ENCODE results near the gene FAM78A.

The FAM78A gene

DNA sequence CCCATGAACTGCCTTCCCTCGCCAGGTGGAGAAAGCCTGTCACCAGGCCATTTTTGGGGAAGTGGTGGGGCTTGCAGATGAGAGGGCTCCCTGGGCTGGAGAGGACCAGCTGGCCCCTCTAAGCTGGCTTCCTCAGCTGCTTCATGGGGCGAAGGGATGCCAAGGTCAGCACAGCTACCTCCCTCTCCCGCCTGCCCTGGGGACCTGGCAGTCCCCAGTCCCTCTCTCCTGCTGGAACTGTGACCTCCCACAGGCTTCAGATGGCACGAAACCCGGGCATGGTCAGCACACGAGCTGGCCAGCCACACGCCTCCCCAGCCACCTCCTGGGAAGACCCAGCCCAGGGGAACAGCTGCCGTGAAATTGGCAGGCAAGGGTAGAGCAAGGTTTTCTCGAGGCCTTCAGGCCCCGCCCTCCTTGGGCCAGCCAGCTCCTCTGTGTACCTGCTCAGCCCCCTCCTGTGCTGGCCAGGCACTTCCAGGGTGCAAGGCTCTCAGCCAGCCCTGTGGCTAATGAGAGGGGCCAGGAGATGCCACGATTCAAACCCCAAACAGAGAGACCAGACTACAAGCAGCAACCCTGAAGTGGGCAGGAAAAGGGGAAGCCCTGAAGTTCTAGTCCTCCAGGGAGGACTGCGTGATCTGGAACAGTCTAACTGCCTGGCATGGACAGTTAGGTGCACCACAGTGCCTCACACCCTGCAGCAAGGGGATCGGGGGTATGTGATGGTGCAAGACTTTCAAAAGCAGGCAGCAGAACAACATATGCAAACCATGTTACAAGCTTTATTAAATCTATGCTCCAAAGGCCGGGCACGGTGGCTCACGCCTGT lies 26.1 kb upstream of the FAM78A start:
- no peak for DNase-seq

DNA sequence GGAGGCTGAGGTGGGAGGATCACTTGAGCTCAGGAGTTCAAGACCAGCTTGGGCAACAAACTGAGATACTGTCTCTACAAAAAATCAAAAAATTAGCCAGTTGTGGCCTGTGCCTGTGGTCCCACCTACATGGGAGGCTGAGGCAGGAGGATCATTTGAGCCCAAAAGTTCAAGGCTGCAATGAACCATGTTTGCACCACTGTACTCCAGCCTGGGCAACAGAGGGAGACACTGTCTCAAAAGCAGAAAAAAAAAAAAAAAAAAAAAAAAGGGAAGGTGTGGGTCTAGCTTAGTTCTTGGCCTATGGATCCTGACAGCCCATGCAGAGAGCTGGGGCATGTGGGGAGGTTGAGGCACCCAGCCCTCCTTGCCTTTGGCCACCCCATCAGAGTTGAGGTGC lies 24.1 kb upstream of the FAM78A start:
- no peak for DNase-seq

DNA sequence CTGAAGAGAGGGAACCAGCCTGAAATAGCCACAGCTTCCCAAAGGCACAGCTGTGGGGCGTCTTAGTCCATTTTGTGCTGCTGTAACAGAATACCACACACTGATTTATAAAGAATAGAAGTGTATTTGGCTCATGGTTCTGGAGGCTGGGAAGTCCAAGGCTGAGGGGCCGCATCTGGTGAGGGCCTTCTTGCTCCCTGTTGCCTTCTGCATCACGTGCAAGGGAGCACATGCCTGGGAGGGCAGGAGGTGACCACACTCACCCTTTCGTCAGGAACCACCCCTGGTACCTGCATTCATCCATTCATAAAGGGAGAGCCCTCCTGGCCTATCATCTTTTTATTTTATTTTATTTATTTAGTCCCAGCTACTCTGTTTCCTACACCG lies 23.6 kb upstream of the FAM78A start:
- no peak for DNase-seq

DNA sequence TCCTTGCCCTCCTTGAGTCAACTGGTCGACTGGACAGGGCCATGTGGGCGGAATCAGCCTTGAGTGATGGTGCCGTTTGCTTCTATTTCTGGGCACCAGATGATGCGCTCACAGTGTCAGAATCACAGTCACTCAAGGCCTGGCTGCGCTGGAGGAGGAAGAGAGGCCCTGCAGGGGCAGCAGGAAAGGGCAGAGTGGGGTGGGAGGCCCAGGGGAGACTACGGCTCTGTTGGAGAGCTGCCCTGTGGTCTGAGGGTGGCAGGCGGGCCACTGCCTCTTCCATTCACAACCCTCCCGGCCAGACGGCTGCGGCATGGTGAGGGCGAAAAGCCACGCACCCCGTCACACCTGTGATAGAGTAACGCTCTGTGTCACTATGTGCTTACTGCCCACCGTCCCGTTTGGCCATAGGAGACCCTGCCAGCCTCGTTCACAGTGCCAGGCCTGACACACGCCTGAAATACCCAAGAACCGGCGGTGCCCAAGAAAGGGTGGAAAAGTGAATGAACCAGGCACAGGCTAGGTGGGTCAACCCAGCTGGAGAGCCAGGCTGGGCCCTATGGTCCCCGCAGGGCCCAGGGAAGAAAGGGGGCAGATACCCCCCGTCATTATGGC lies 23.1 kb upstream of the FAM78A start:
- no peak for DNase-seq

DNA sequence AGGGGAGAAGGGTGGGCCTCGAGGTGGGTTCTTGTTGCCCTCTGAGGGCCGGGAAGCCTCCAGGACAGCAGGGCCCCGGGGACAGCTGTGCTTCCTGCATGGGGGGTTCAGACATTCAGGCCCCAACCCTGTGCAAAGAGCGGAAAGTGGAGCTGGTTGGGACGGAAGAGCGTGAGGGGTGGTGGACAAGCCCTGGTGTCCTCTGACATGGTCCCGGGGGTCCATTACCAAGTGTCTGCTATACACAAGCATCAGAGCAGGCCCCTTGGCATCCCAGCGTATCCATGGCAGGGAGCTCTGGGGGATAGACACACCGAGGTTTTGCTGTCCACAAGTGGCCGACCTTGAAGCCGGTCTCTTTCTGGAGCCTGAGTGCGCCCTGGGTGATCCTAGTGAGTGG lies 22.5 kb upstream of the FAM78A start:
- no peak for DNase-seq

DNA sequence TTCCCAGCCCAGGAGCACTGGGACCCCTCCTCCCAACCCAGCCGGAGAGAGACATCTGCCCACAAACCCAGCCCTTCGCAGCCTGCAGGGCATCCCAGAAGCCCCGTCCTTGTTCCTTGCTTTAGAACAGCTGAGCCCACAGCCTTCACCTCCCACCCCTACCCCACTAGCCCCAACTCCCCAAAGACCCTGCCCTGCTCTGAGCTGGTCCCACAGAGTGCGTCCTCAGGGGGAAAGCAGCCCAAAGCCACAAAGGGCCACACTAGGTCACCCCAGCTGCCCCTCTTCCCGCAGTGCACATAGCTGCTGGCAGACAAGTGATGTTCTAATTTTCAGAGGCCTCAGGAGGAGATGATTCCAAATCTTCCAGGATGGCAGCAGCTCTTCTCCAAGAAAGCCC lies 22.0 kb upstream of the FAM78A start:
- no peak for DNase-seq

DNA sequence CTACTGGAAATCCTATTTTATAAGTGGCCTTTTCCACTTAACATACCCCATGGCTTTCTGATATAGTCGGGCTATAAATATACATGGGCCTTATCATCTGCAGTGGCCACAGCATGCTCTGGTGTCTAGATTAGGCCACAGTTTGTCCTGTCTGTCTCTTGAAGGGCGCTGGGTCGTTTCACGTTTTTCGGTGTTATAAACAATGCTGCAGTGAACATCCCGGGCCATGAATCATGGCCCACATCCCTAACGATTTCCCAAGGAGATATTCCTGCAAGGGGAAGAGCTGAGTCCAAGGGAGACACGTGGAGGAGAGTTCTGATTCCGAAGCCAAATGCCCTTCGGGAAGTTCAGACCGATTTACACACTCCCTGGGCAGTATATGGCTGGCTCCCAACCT lies 21.6 kb upstream of the FAM78A start:
- DNase-seq = no peak

DNA sequence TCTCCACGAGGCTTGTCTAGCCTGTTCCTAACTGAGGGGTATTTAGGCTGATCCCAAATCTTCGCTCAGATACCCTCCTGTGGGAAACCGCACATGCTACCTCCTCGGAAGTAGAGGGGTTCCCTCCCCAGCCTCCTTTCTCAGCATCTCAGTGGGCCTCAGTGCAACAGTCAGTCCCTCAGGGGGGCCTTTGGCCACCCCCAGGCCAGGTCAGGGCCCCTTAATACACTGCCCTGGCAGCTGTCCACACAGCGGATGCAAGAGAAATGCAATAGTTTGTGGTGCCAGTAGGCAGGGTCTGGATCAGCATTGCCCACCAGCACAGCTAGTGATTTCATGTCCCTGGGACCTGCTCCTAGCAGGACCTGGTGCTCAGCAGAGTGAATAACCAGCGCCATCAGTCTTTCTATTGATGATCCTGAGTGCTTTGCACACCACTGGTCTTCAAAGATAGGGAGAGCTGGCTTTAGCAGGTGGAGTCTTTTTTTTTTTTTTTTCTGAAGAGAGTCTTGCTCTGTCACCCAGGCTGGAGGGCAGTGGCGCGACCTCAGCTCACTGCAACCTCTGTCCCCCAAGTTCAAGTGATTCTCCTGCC lies 20.7 kb upstream of the FAM78A start:
- no peak for DNase-seq

DNA sequence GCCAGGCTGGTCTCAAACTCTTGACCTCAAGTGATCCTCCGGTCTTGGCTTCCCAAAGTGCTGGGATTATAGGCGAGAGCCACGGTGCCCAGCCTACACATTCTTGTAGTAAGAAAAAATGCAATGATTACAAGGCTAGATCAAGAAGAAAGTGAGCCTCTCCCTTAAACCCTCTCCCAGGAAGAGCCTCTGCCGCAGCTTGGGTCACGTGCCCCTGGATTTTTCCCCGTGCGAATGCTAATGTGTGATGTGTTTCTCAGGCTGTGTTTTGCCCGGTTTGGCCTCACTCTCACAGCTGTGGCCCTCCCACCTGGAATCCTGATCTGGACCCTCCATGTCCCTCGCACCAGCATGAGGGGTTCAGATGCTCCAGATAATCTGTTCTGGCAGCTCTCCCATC lies 20.1 kb upstream of the FAM78A start:
- DNase-seq = no peak

DNA sequence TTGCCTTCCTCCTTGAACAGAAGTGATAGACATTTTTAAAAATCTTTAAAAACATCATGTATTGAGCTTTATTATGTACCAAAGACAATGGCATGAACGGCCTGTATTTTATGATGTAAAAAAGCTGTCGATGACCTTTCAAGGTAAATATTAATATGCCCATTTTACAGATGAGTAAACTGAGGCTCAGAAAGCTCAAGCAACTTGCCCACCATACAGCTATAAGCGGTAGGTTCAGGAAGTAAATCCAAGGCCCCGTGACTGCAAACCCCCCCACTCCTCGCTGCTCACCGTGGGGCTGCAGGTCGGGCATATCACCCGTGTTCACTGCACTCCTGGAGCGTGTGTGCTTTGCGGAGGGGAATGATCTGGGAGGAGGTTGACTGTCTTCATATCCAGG lies 16.6 kb upstream of the FAM78A start:
- DNase-seq = no peak

DNA sequence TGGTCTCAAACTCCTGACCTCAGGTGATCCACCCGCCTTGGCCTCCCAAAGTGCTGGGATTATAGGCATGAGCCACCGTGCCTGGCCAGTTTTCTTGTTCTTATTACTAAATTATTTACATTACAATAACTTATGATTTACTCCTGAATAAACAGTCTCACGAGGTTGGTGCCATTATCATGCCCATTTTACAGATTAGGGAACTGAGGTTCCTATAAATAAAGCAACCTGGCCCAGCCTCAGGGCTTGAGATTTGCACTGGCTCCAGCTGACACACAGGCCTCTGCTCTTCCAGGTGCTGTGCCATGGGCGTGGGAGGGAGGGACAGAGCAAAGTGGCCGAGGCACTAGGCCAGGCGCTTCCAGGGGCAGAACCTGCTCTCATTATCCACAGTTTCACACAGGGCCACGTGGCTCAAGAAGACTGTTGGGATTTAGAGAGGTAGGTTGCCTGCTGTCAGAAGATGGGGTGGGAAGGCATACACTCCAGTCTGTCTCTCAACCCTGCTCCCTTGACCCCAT lies 15.5 kb upstream of the FAM78A start:
- DNase-seq = no peak

DNA sequence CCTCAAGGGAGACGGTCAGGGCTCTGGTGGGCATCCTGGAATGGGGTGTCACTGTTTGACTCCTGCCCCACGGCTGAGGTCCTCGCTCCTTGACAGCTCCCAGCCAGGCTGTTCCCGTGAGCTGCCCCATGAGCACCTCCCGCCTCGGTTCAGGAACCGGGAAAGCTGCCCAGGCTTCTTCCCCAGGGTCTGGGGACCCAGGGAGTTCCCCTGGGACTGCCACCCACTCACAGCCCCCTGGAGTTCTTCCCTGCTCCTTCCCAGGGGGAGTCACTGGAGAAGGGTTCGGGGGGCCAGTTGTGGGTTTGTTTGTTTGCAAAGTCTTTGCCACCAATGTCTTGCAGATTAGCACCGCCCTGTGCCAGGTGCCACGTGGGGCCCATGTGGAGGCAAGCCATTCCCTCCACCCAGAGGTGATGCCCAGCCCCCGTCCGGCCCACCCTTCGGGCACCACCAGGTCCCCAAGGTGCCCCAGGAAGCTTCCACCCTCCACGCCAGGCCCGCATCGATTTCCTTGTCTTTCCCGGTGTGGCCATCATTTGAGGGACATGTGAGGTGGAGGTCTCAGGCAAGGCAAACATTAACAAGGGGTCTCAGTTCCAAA lies 14.6 kb upstream of the FAM78A start:
- DNase-seq = no peak

DNA sequence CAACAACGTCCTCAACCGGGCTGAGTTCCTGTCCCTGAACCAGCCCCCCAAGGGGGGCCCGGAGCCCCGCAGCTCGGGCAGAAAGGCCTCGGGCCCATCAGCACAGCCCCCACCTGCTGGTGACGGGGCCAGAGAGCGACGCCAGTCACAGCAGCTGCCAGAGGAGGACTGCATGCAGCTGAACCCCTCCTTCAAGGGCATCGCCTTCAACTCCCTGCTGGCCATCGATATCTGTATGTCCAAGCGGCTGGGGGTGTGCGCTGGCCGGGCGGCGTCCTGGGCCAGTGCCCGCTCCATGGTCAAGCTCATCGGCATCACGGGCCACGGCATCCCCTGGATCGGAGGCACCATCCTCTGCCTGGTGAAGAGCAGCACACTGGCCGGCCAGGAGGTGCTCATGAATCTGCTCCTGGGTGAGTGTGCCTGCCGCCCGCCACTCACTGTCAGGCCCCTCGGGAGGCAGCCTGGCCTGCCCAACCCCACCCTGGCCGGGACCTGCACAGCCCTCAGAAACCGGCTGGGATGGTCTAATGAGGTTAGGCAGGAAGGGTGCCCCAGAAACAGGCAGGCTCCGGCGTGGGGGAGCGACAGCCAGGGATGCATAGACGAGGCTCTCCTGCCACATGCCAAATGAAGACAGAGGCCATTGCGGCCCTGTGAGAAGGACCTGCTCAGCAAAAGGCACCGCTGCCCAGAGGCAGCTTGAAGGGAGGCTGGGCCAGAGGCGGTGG lies 13.9 kb upstream of the FAM78A start:
- no peak for DNase-seq

DNA sequence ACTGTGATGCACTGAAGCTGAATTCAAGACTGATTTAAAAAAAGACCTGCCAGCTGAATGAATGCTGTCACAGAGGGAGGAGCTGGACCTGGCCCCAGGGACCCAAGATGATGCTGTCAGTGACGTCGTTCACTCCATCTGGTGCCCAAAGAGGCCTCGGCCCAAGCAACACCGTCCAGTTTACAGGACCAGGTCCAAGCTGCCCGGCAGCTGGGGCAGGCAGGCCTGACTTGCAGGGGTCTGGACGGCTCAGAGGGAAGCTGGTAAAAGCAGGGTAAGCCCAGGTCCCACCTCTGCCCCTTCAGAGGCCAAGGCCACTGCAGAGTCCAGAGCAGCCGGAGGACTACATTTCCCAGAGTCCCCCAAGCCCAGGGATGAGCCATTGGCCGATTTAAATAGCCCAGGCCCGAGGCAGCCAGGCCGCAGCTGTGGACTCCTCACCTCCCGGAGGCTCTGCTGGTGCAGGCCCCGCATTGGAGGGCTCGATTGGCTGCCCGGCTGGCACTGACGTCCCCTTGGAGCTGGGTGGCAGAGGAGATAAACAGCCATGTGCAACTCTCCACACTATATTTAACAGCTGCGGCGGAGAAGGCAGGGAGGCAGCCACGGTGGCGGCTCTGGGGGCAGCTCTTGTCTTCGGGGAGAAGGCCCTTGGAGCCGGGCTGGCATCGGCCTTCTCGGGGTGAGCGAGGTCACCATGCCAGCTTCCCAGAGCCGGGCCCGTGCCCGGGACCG lies 13.2 kb upstream of the FAM78A start, which contains the start of gene PLPP7:
Gene PLPP7 (plus strand): TSS at position 423 of the 735 bp plus-strand sequence. CDS start 275 bp downstream, at position 698.
- DNase-seq = no peak

DNA sequence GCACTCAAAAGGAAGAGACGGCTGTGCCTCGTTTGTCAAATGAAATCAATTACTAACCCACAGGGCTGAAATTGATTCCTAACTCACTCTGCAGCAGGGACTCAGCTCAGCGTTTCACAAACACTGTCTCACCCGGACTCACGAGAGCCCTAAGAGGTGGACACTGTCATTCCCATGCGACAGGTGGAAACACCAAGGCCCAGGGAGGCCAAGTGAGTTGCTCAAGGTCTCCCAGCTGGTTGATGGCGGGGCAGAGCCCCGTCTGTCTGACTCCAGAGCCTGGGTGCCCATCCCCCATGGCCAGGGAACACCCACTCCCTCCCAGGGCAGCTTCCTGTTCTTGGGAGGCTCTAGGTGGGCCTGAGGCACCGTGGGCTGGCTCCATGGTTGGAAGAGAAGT lies 11.9 kb upstream of the FAM78A start:
- no peak for DNase-seq

DNA sequence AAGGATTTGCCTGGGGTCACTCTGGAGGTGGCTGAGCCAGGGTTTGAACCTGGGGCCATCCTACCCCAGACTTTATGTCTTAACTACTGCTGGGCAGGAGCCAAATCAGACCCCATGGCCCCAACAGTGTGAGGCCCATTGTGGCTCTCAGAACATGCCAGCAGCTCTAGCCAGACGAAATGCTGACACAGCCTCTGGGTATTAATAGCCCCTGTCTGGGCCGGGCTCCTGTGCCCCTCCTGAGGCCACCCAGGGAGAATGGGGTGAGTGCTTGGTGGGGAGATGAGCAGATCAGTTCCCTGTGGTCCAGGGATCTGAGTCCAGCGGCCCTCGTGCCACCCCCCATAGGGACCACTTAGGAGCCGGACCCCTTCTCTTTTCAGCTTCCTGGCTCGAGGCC lies 11.0 kb upstream of the FAM78A start:
- DNase-seq = no peak

DNA sequence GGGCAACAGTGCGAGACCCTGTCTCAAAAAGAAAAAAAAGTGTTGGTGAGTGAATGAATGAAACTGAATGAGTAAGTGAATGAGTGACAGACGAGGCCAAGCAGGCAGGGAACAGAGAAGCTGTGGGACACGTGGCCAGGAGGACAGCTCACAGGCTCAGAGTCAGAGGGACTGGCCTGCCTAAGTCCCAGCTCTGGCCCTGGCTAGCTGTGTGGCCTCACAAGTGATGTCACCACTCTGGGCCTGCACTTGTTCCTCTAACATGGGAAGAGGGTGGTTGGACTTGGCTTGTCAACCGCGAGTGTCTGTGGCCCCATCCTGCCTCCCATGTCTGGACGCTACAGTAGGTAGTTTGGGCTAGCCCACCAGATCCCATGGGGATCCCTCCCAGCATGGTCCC lies 8.5 kb upstream of the FAM78A start:
- no peak for DNase-seq

DNA sequence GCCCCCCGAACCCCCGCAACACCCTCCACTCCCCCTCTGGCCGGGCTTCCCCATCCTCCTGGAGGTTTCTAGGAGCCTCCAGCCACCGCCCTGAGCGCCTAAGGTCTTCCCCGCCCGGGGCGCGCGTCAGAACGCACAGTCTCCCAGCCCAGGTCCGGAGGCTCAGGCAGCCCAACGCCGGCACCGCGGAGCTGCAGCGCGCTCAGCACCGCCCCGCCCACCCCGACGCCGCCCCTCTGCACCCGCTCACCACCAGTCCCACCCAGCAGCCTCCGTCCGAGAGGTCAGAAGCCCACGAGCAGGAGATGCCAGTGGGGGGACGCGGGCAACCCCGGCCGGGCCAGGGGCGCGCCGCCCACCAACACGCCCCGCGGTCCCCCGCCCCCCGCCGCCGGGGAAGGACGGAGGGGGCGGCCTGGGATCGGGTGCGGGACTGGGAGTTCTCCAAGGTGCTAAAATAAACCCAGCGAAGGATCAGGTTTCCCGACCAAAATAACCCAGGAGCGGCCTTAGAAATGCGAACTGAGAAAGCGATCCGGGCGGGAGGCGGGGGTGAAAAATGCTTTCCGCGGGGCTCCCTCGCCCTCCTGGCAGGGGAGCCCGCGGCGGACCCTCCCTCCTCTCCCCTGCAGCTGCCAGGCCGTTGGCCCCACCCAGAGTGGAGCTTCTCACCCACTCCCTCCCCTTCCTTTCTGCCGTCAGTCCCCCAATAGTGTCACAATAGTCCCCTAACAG lies 6.5 kb upstream of the FAM78A start:
- no peak for DNase-seq

DNA sequence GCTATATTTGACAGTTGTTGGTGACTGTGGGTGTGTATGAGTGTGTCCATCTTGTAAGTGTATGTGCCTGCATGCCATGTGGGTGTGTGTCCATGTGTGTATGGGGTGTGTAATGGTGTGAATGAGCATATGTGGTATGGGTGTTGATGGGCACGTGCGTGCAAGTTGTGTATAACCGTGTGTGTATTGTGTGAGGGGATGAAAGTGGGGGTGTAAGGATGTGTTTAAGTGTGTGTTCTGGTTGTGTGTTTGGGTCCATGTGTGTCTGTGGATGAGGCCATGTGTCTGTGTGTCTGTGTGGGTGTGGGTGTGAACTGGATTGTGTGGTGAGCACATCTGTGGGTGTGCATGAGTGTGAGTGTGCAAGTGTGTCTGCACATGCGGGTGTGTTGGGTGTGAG lies 5.9 kb upstream of the FAM78A start:
- no peak for DNase-seq

DNA sequence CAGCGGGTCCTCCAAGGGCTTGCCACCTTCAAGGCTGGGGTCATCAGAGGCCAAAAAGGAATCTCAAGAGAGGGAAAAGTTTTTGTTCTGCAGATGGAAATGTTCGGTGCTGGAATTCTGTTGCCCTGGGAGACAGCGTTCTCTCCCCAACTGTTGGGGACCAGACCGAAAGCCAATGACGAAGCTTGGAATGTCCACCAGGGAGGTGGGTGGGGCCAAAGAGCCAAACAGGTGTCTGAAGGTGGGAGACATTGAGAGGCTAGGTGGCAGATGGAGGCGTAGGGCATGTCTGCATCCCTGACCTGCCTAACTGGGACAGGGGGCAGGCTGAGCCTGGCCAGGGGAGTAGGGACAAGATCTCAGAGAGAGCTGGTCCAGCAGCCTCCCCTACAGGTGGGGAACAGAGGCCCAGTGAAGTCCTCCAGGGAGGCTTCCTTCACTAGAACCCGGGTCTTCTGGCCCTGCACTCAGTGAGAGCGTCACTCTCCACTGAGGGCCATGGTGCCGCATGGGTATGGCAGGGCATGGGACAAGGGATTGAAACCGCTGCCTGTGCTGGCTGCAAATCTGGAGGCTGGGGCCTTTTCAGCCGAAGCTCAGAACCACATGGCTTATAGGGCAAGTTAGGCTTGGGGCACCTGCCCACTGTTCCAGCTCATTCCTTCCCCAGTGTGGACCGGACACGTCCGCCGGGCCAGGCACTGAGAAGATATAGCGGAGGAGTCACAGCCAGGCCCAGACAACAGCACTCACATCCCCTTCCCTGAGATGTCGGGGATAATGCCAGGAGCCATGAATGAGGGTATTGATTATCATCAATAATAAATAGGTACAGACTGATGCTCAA lies 5.0 kb upstream of the FAM78A start:
- no peak for DNase-seq

DNA sequence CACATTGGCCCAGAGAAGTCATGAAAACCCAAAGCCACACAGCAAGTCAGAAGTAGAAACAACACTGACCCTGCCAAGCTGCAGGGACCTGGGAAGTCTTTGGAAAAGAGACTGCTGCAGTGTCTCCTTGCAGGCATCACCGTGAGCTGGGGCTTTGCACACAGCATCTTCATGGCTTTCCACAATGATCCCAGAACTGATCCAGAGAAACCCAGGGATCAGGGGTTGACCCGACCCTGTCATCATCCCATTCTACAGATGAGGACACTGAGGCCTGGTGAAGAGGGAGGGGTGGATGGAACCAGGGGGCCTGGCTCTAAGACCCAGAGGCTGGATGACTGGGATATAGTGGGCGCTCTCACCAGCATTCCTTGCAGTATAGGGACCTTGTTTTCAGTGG lies 4.3 kb upstream of the FAM78A start:
- DNase-seq = no peak
